B cell (primary cell): Measurements from ENCODE around the gene YY1. TPM values are rescaled to one million over a fixed set of nuclear protein-coding genes. Genes with fewer than 3 reads are reported as not detected.

ENCODE experiments used
- ATAC-seq: fragments of 200-7000 bp; cut with Tn5 transposase; one replicate; pipeline ENCODE4 v1.10.0; 2021; ENCODE audit warnings: low read depth, mild to moderate bottlenecking, moderate number of reproducible peaks, moderate library complexity
- CTCF ChIA-PET: fragments of 350-600 bp; sonication (Branson Sonifier 250); formaldehyde crosslinking; loops from one replicate; lab custom pipeline; 2021; ENCODE audit warnings: antibody characterized with exemption, inconsistent platforms; lab: Charles Lee
- POLR2A ChIA-PET: fragments of 350-600 bp; sonication (Branson Sonifier 250); formaldehyde crosslinking; loops from one replicate; lab custom pipeline; 2021; ENCODE audit warnings: antibody characterized with exemption; lab: Charles Lee
- DNase-seq: peaks from one replicate; pipeline ENCODE4 v3.0.0; 2013
- H2AFZ ChIP-seq: 2 replicates; pipeline ENCODE4 v1.6.1; 2012; ENCODE audit warnings: mild to moderate bottlenecking, low read depth, low read length; ENCODE audit not compliant: insufficient read depth, poor library complexity, severe bottlenecking
- H3K27ac ChIP-seq, 2 donors: 1 replicate in 1 of 2; 2 replicates in 1 of 2; pipeline ENCODE4 v1.5.1; 2012 to 2013; ENCODE audit warnings: low read length in 2 of 2, mild to moderate bottlenecking in 2 of 2, moderate library complexity in 1 of 2
- H3K27me3 ChIP-seq, 4 experiments: fragments of 200-600 bp in 1 of 4; sonication (generic) in 1 of 4; replicated peaks in 1 of 4; 1 replicate in 2 of 4; 2 replicates in 2 of 4; pipeline versions ENCODE4 v1.6.1 to v1.7.0; 2013 to 2016; ENCODE audit warnings: low read length in 3 of 4, mild to moderate bottlenecking in 2 of 4, mixed read lengths in 1 of 4, moderate library complexity in 1 of 4; ENCODE audit not compliant: insufficient read depth in 4 of 4, control insufficient read depth in 3 of 4; ENCODE audit errors: control extremely low read depth in 1 of 4
- H3K36me3 ChIP-seq, 2 experiments: replicated peaks in 1 of 2; 1 replicate in 1 of 2; 2 replicates in 1 of 2; pipeline versions ENCODE4 v1.6.1 to v1.7.1; 2013; ENCODE audit warnings: low read length in 1 of 2; ENCODE audit not compliant: insufficient read depth in 2 of 2, control insufficient read depth in 1 of 2; ENCODE audit errors: control extremely low read depth in 1 of 2, extremely low read depth in 1 of 2
- H3K4me1 ChIP-seq, 2 donors: fragments of 200-600 bp in 1 of 2; sonication (generic) in 1 of 2; 1 replicate in 1 of 2; 2 replicates in 1 of 2; pipeline versions ENCODE4 v1.5.1 to v1.6.1; 2013 to 2017; ENCODE audit warnings: low read length in 2 of 2; ENCODE audit not compliant: control insufficient read depth in 2 of 2, insufficient read depth in 2 of 2
- H3K4me2 ChIP-seq: replicated peaks from 2 replicates; pipeline ENCODE3; 2012; ENCODE audit warnings: mild to moderate bottlenecking, low read depth, low read length; ENCODE audit not compliant: poor library complexity, severe bottlenecking
- H3K4me3 ChIP-seq, 5 experiments: fragments of 200-600 bp in 1 of 5; sonication (generic) in 1 of 5; 1 replicate in 3 of 5; 2 replicates in 2 of 5; pipeline versions ENCODE4 v1.5.1 to v1.7.0; 2011 to 2016; ENCODE audit warnings: low read length in 4 of 5, mild to moderate bottlenecking in 4 of 5, low read depth in 2 of 5, control low read depth in 1 of 5, moderate library complexity in 1 of 5; ENCODE audit not compliant: insufficient read depth in 1 of 5; ENCODE audit errors: control extremely low read depth in 1 of 5, extremely low read depth in 1 of 5
- H3K79me2 ChIP-seq: fragments of 200-600 bp; sonication (generic); one replicate; pipeline ENCODE4 v1.6.0; 2016; ENCODE audit warnings: low read length; ENCODE audit not compliant: control insufficient read depth, insufficient read depth
- H3K9ac ChIP-seq: fragments of 200-600 bp; sonication (generic); 2 replicates; pipeline ENCODE4 v1.6.1; 2017; ENCODE audit warnings: mild to moderate bottlenecking, low read length, moderate library complexity
- H3K9me3 ChIP-seq, 3 donors: one replicate each; pipeline versions ENCODE4 v1.6.1 to v1.7.1; 2013; ENCODE audit warnings: low read length in 2 of 3; ENCODE audit not compliant: control insufficient read depth in 2 of 3, insufficient read depth in 1 of 3; ENCODE audit errors: control extremely low read depth in 1 of 3
- H4K20me1 ChIP-seq: 2 replicates; pipeline ENCODE4 v1.6.0; 2012; ENCODE audit warnings: mild to moderate bottlenecking, low read length; ENCODE audit not compliant: insufficient read depth, control insufficient read depth, poor library complexity, severe bottlenecking
- H3K27ac Mint-ChIP-seq: one replicate; pipeline ENCODE4 v1.8.0; 2021; ENCODE audit warnings: mixed read lengths
- H3K27me3 Mint-ChIP-seq: one replicate; pipeline ENCODE4 v1.8.0; 2021; ENCODE audit warnings: mixed read lengths
- H3K4me1 Mint-ChIP-seq: one replicate; pipeline ENCODE4 v1.8.0; 2021; ENCODE audit warnings: mixed read lengths
- H3K4me3 Mint-ChIP-seq: one replicate; pipeline ENCODE4 v1.8.0; 2021; ENCODE audit warnings: mixed read lengths
- H3K9me3 Mint-ChIP-seq: one replicate; pipeline ENCODE4 v1.8.0; 2022; ENCODE audit warnings: mixed read lengths; ENCODE audit not compliant: insufficient read depth
- EZH2 ChIP-seq: IDR thresholded peaks from 2 replicates; pipeline ENCODE4 v1.6.1; 2012; ENCODE audit warnings: borderline replicate concordance, low read depth, mild to moderate bottlenecking, moderate library complexity, low read length; ENCODE audit not compliant: insufficient read depth, poor library complexity, severe bottlenecking
- WGBS: methylation state at CpG from one replicate; pipeline ENCODE4 v1.1.5; 2013; ENCODE audit warnings: missing lambda C conversion rate; ENCODE audit not compliant: insufficient coverage; 5-methylcytosine and 5-hydroxymethylcytosine counted together
- intact Hi-C: fragments of 100-400 bp; cut with micrococcal nuclease; formaldehyde crosslinking; loops from one replicate; pipeline ENCODE4 v1.10.0; 2022
- polyA minus RNA-seq: library from RNA; depleted of rRNA, polyadenylated mRNA; stranded (reverse); fragments of >200 nt; gene quantifications from 2 replicates; pipeline ENCODE4 v1.2.3, GENCODE V29; 2012
- polyA plus RNA-seq: library from polyadenylated mRNA; depleted of rRNA; stranded (reverse); fragments of >200 nt; gene quantifications from 2 replicates; pipeline ENCODE4 v1.2.3, GENCODE V29; 2012
- total RNA-seq, 2 donors: library from RNA; stranded (reverse); fragments of 120-200 nt in 1 of 2; gene quantifications; 1 replicate in 1 of 2; 2 replicates in 1 of 2; pipeline versions ENCODE4 v1.2.3 to v1.2.4, GENCODE V29; 2013 to 2022
- TF ChIP-seq, protein P1 (sequence below): fragments of 200-600 bp; IDR thresholded peaks from one replicate; pipeline ENCODE4 v1.8.0; 2022; ENCODE audit warnings: antibody characterized with exemption, mild to moderate bottlenecking

YY1 gene
- total RNA-seq (88.1 and 91.4 TPM in 2 replicates), polyA plus RNA-seq (24.0 and 34.7 TPM in 2 replicates), polyA minus RNA-seq (47.1 and 52.6 TPM in 2 replicates)
- 72.1 TPM for total RNA-seq (2013)

DNA sequence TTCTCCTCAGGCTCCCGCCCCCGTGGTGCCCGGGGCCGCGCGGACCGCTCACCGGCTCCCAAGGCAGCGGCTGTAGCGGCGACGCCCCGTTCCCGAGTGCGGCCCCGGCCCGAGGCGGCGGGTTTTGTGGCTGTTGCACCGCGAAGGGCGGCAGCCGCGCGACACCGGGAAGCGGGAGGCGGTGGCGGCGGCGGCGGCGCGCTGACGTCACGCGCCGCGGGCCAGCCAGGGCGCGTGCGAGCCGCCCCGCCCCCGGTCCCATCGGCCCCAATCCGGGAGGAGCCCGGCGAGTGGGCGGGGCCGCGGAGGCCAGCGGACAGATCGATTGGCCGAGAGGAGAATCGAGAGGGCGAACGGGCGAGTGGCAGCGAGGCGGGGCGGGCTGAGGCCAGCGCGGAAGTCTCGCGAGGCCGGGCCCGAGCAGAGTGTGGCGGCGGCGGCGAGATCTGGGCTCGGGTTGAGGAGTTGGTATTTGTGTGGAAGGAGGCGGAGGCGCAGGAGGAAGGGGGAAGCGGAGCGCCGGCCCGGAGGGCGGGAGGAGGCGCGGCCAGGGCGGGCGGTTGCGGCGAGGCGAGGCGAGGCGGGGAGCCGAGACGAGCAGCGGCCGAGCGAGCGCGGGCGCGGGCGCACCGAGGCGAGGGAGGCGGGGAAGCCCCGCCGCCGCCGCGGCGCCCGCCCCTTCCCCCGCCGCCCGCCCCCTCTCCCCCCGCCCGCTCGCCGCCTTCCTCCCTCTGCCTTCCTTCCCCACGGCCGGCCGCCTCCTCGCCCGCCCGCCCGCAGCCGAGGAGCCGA is at the start of gene YY1:
Gene YY1 (plus strand): TSS at position 726 of the 792 bp plus-strand sequence. CDS start 101 bp downstream, outside the sequence.
- no peaks in the 10 kb centered on the region for H3K27me3 ChIP-seq
- H3K27ac ChIP-seq: peak within 1 kb of the TSS; percentile 62 to 97
- H3K4me2 ChIP-seq: peak within 1 kb of the TSS; percentile 84
- Mint-ChIP-seq H3K4me3 (peak within 1 kb of the TSS; percentile 97), H3K4me1 (peaks cover 57% of the 10 kb centered on the region), H3K9me3 (no peaks in the 10 kb centered on the region), H3K27ac (peak within 1 kb of the TSS; percentile 99), H3K27me3 (no peaks in the 10 kb centered on the region)
- H3K4me3 ChIP-seq: peak within 1 kb of the TSS; percentile 66 to 91 (median 87)
- TF ChIP-seq, protein P1, sequence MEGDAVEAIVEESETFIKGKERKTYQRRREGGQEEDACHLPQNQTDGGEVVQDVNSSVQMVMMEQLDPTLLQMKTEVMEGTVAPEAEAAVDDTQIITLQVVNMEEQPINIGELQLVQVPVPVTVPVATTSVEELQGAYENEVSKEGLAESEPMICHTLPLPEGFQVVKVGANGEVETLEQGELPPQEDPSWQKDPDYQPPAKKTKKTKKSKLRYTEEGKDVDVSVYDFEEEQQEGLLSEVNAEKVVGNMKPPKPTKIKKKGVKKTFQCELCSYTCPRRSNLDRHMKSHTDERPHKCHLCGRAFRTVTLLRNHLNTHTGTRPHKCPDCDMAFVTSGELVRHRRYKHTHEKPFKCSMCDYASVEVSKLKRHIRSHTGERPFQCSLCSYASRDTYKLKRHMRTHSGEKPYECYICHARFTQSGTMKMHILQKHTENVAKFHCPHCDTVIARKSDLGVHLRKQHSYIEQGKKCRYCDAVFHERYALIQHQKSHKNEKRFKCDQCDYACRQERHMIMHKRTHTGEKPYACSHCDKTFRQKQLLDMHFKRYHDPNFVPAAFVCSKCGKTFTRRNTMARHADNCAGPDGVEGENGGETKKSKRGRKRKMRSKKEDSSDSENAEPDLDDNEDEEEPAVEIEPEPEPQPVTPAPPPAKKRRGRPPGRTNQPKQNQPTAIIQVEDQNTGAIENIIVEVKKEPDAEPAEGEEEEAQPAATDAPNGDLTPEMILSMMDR: no peak
- no peak for TF ChIP-seq EZH2
- H3K36me3 ChIP-seq: no peaks in the 10 kb centered on the region
- H2AFZ ChIP-seq: peak within 1 kb of the TSS; percentile 84
- intact Hi-C loops: loop anchor here (1.0 kb wide), 3 partner anchors 68 to 173 kb away; partner anchors contain the start of genes EVL, SLC25A29 and WDR25
- peaks cover 82% of the 10 kb centered on the region for H3K79me2 ChIP-seq
- H3K4me1 ChIP-seq: peaks cover 36% of the 10 kb centered on the region in 2 donors
- DNase-seq (peak; percentile 99), ATAC-seq (peak; percentile 78)
- ChIA-PET CTCF (interaction anchor here (0.9 kb wide), 1 partner anchor 14 kb away, joined by 3 read pairs; no protein-coding TSS in a partner anchor), POLR2A (interaction anchor here (1.2 to 2.7 kb wide), 2 partner anchors 17 to 46 kb away, joined by 4 to 8 read pairs; no protein-coding TSS in a partner anchor)
- H3K9ac ChIP-seq: peak within 1 kb of the TSS; percentile 96
- WGBS: under 1% methylated on average over 93 of the region's 125 CpGs
- H4K20me1 ChIP-seq: peaks cover 46% of the 10 kb centered on the region
- no peaks in the 10 kb centered on the region for H3K9me3 ChIP-seq

DNA sequence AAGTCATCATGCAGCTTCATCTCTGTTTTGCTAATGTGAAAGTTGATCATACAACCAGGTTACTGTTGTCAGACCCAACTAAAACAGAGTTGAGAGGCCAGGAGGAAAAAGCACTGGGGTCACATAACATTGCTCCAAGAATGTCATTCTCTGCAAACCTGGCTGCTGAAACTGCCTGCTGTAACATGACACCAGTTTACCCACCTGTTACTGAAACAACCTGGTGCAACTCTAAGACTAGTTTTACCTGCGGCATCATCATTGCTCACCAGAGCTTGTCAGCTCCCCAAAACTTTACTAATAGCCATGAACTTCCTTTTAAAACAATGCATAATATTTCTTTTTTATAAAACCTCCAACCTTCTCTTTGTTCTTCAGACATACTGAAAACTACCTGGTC is 48.8 kb upstream of the YY1 start:
- intact Hi-C loops: no loop called here
- no peak for ATAC-seq
- H3K9me3 Mint-ChIP-seq: no peaks in the 10 kb centered on the region
- H2AFZ ChIP-seq: no peak overlapping the region
- H3K79me2 ChIP-seq: peaks cover 4% of the 10 kb centered on the region
- H3K9me3 ChIP-seq: peaks cover 0 to 3% (median 0%) of the 10 kb centered on the region in 3 donors
- CTCF ChIA-PET: interaction anchor here (4.0 to 4.3 kb wide), 2 partner anchors 43 to 119 kb away, joined by 32 to 58 read pairs; no protein-coding TSS in a partner anchor
- no peak overlapping the region for H3K4me3 Mint-ChIP-seq
- H3K27ac Mint-ChIP-seq: no peak overlapping the region
- peaks cover 10 to 14% of the 10 kb centered on the region in 2 donors for H3K4me1 ChIP-seq
- H3K27me3 Mint-ChIP-seq: no peaks in the 10 kb centered on the region
- H3K9ac ChIP-seq: no peak overlapping the region
- POLR2A ChIA-PET: no interaction called here
- WGBS: 100% methylated on average over 1 of the region's 1 CpG
- H3K27me3 ChIP-seq: no peaks in the 10 kb centered on the region
- DNase-seq: no peak
- H3K36me3 ChIP-seq: no peaks in the 10 kb centered on the region
- no peak overlapping the region for H3K4me3 ChIP-seq
- TF ChIP-seq EZH2: no peak
- TF ChIP-seq, protein P1: no peak
- H3K4me1 Mint-ChIP-seq: peaks cover 9% of the 10 kb centered on the region
- no peak overlapping the region for H3K27ac ChIP-seq
- H4K20me1 ChIP-seq: no peaks in the 10 kb centered on the region
- H3K4me2 ChIP-seq: no peak overlapping the region
